Natural killer cell (primary cell): ENCODE data around the gene UGT1A9. TPM values are rescaled to one million over a fixed set of nuclear protein-coding genes. Genes with fewer than 3 reads are reported as not detected.

Source experiments
- ATAC-seq, 3 donors: fragments of 150-1000 bp in 2 of 3; fragments of 200-7000 bp in 1 of 3; cut with Tn5 transposase; 1 replicate in 1 of 3; 2 replicates in 2 of 3; pipeline ENCODE4 v1.10.0; 2021; ENCODE audit warnings: mild to moderate bottlenecking in 2 of 3, moderate library complexity in 2 of 3
- DNase-seq, 2 donors: peaks; one replicate each; pipeline versions ENCODE4 v3.0.0 to v3.0.0-alpha.2; 2013 to 2021; ENCODE audit warnings: mixed read lengths in 1 of 2
- H3K27ac ChIP-seq: one replicate; pipeline ENCODE4 v1.5.1; 2013; ENCODE audit warnings: mild to moderate bottlenecking, low read length
- H3K27me3 ChIP-seq: one replicate; pipeline ENCODE4 v1.6.1; 2013; ENCODE audit warnings: low read length; ENCODE audit not compliant: control insufficient read depth, insufficient read depth
- H3K36me3 ChIP-seq: one replicate; pipeline ENCODE4 v1.6.1; 2013; ENCODE audit warnings: low read length; ENCODE audit not compliant: control insufficient read depth, insufficient read depth
- H3K4me1 ChIP-seq: one replicate; pipeline ENCODE4 v1.6.1; 2013; ENCODE audit warnings: low read length; ENCODE audit not compliant: control insufficient read depth, insufficient read depth
- H3K4me3 ChIP-seq: one replicate; pipeline ENCODE4 v1.5.1; 2013; ENCODE audit warnings: low read length
- H3K9me3 ChIP-seq: one replicate; pipeline ENCODE4 v1.6.1; 2013; ENCODE audit warnings: low read length; ENCODE audit not compliant: control insufficient read depth, insufficient read depth
- H3K27ac Mint-ChIP-seq, 2 donors: one replicate each; pipeline ENCODE4 v1.8.0; 2022; ENCODE audit warnings: mild to moderate bottlenecking in 2 of 2, mixed read lengths in 2 of 2, moderate library complexity in 1 of 2
- H3K27me3 Mint-ChIP-seq, 2 donors: one replicate each; pipeline ENCODE4 v1.8.0; 2022; ENCODE audit warnings: low read depth in 2 of 2, mixed read lengths in 2 of 2
- H3K36me3 Mint-ChIP-seq: one replicate; pipeline ENCODE4 v1.8.0; 2022; ENCODE audit warnings: mixed read lengths
- H3K4me1 Mint-ChIP-seq, 2 donors: one replicate each; pipeline ENCODE4 v1.8.0; 2022; ENCODE audit warnings: mixed read lengths in 2 of 2
- H3K4me3 Mint-ChIP-seq: one replicate; pipeline ENCODE4 v1.8.0; 2022; ENCODE audit warnings: mild to moderate bottlenecking, moderate library complexity, mixed read lengths
- H3K9me3 Mint-ChIP-seq, 2 donors: one replicate each; pipeline ENCODE4 v1.8.0; 2022; ENCODE audit warnings: mixed read lengths in 2 of 2
- WGBS: methylation state at CpG from one replicate; pipeline ENCODE4 v1.1.7; 2013; ENCODE audit warnings: missing lambda C conversion rate; ENCODE audit not compliant: insufficient coverage; 5-methylcytosine and 5-hydroxymethylcytosine counted together
- intact Hi-C: fragments of 100-400 bp; cut with micrococcal nuclease; formaldehyde crosslinking; loops from one replicate; pipeline ENCODE4 v1.14.2; 2022
- total RNA-seq, 4 donors: library from RNA; stranded (reverse); fragments of 120-200 nt in 1 of 4; gene quantifications; one replicate each; pipeline versions ENCODE4 v1.2.3 to v1.2.4, GENCODE V29; 2013 to 2022
- TF ChIP-seq, protein P1 (sequence below): fragments of 200-600 bp; IDR thresholded peaks from one replicate; pipeline ENCODE4 v1.8.0; 2022; ENCODE audit warnings: antibody characterized with exemption

Gene UGT1A9
- total RNA-seq, 3 donors from 2014 or later (not counting 1 experiment from before 2014, with no cell fraction given), result not detected

DNA sequence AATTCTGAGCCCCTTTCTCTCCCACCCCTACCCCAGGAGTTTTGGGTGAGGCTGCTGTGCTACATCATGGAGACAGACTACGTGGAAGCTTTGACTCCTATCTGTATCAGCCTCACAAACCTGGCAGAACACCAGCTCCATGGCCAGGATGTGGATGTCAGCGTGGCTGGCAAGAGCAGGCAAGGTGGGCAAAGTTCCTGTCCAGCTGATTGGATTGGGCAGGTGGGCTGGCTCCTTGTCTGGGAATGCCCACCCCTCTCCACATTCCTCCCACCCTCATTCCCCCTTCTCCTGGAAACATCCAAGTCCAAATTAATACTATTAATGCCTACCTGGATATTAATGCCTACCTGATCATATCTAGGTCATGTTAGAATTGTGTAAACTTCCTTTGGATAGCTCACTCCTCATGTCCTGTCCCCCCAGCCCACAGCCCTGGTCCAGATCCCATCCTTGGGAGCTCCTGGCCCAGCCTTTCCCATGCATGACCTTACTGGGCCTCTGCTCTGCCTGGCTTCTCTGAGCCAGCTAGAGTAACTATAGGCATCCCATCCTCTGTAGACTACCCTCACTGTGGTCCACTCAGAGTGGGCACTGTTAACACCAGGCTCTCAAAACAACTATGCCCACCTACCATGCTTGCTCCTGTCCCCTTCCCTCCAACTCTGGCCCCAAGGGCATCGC is 130.6 kb downstream of the UGT1A9 start:
- Mint-ChIP-seq H3K4me3 (no peak overlapping the region), H3K27me3 (peaks cover 16 to 33% of the 10 kb centered on the region in 2 donors), H3K36me3 (no peaks in the 10 kb centered on the region), H3K9me3 (no peaks in the 10 kb centered on the region), H3K4me1 (no peaks in the 10 kb centered on the region), H3K27ac (no peak overlapping the region)
- intact Hi-C loops, result no loop called here
- Histone ChIP-seq H3K4me3 (no peak overlapping the region), H3K27ac (no peak overlapping the region), H3K27me3 (no peaks in the 10 kb centered on the region), H3K4me1 (no peaks in the 10 kb centered on the region), H3K36me3 (no peaks in the 10 kb centered on the region), H3K9me3 (no peaks in the 10 kb centered on the region)
- ATAC-seq (no peak), DNase-seq (no peak)
- WGBS, result 62% methylated on average over 2 of the region's 3 CpGs
- TF ChIP-seq, protein P1, sequence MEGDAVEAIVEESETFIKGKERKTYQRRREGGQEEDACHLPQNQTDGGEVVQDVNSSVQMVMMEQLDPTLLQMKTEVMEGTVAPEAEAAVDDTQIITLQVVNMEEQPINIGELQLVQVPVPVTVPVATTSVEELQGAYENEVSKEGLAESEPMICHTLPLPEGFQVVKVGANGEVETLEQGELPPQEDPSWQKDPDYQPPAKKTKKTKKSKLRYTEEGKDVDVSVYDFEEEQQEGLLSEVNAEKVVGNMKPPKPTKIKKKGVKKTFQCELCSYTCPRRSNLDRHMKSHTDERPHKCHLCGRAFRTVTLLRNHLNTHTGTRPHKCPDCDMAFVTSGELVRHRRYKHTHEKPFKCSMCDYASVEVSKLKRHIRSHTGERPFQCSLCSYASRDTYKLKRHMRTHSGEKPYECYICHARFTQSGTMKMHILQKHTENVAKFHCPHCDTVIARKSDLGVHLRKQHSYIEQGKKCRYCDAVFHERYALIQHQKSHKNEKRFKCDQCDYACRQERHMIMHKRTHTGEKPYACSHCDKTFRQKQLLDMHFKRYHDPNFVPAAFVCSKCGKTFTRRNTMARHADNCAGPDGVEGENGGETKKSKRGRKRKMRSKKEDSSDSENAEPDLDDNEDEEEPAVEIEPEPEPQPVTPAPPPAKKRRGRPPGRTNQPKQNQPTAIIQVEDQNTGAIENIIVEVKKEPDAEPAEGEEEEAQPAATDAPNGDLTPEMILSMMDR, result no peak

DNA sequence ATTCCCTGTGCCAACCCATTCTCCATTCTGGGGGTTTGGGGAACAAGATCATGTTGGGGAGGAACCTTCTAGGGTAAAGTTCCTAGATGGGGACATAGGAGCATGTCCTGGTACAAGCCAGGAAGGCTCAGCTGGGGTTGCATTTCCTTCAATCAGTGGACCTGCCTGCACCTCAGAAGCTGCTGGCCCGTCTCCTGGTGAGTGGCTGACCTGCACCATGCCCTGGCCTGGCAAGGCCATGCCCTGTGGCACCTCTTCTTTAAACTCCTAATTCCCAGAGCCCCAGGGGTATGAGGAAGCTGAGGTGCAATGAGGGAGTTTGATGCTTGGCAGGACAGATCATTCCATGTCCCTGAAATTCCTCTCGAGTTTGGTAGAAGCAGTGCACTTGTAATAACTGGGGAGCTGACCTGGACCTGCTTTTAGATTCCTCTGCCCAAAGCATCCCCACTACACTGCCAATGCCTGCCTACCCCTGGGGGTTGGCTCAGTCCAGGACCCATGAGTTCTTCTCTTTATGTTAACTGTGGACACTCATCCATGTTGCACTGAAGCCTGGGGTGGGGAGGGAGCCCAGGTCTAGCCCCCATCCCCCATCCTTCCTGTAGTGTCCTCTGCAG is 131.7 kb downstream of the UGT1A9 start:
- Histone ChIP-seq H3K4me1 (no peaks in the 10 kb centered on the region), H3K36me3 (no peaks in the 10 kb centered on the region), H3K4me3 (no peak overlapping the region), H3K27ac (no peak overlapping the region), H3K9me3 (no peaks in the 10 kb centered on the region), H3K27me3 (no peaks in the 10 kb centered on the region)
- TF ChIP-seq, protein P1, result no peak
- no peak for ATAC-seq
- no peak overlapping the region for H3K4me3 Mint-ChIP-seq
- H3K27ac Mint-ChIP-seq, result no peak overlapping the region
- 67% methylated on average over 2 of the region's 2 CpGs for WGBS
- no peak for DNase-seq
- H3K27me3 Mint-ChIP-seq, result peaks cover 16 to 33% of the 10 kb centered on the region in 2 donors
- intact Hi-C loops, result no loop called here
- no peaks in the 10 kb centered on the region for H3K4me1 Mint-ChIP-seq
- H3K9me3 Mint-ChIP-seq, result no peaks in the 10 kb centered on the region
- H3K36me3 Mint-ChIP-seq, result no peaks in the 10 kb centered on the region

DNA sequence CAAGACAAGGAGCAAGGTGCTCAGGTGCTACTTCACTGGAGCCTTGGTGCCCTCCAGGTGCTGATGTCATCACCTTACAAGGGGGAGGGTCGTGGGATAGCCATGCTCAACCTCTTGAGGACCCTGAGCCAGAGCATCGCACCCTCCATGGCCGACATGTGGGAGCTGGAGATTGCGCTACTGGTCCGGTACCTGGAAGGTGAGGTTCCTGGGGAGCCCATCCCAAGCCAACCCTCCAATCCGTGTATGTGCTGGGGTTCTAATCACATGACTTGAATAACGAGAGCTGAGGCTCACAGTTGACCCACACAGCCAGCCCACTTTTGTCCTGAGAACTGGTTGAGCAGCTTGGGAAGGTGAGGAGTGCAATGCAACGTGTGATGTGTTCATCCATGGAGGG is 132.3 kb downstream of the UGT1A9 start:
- H3K36me3 Mint-ChIP-seq, result no peaks in the 10 kb centered on the region

More for the DNA sequence above, 132.3 kb downstream of the UGT1A9 start:
- no peaks in the 10 kb centered on the region for H3K9me3 Mint-ChIP-seq
- no peak overlapping the region for H3K27ac Mint-ChIP-seq
- Histone ChIP-seq H3K27ac (no peak overlapping the region), H3K4me1 (no peaks in the 10 kb centered on the region), H3K9me3 (no peaks in the 10 kb centered on the region), H3K27me3 (no peaks in the 10 kb centered on the region), H3K36me3 (no peaks in the 10 kb centered on the region), H3K4me3 (no peak overlapping the region)
- no peak for DNase-seq
- 68% methylated on average over 8 of the region's 8 CpGs for WGBS
- TF ChIP-seq, protein P1, result no peak
- H3K4me3 Mint-ChIP-seq, result no peak overlapping the region
- ATAC-seq, result no peak
- intact Hi-C loops, result no loop called here
- peaks cover 15 to 33% of the 10 kb centered on the region in 2 donors for H3K27me3 Mint-ChIP-seq
- no peaks in the 10 kb centered on the region for H3K4me1 Mint-ChIP-seq
